Measurements from ENCODE around the gene TRAPPC11. TPM values are rescaled to one million over a fixed set of nuclear protein-coding genes. Genes with fewer than 3 reads are reported as not detected.

Gene TRAPPC11
- total and polyA plus RNA-seq, 2 of the 4 experiments (the other 2 are of a cell fraction): 25.3 to 56.8 TPM

- in situ Hi-C loops (cut with MboI; ENCODE audit: low sequenced_read_pairs) (no loop called here), dilution Hi-C loops (cut with HindIII; ENCODE audit: low sequenced_read_pairs, unreplicated experiment) (no loop called here), intact Hi-C loops (cut with micrococcal nuclease) (no loop called here)
- no peak overlapping the region for H3K56ac ChIP-seq (ENCODE audit: extremely low read depth, insufficient read depth, low read length)
- H2BK5ac ChIP-seq (ENCODE audit: low read depth, low read length, poor library complexity, severe bottlenecking): no peak overlapping the region
- no peak overlapping the region for H3K4ac ChIP-seq (ENCODE audit: low read depth, low read length)
- H2AFZ ChIP-seq (replicated peaks; ENCODE audit: low read length, poor library complexity): no peak overlapping the region
- no peak overlapping the region for H3K14ac ChIP-seq (replicated peaks; ENCODE audit: low read depth, low read length)
- no peak overlapping the region for H3K4me2 ChIP-seq (ENCODE audit: low read depth, low read length)
- H4K8ac ChIP-seq (ENCODE audit: low read depth in 2 of 2, low read length in 2 of 2): no peak overlapping the region
- H3K4me1 ChIP-seq (ENCODE audit: control insufficient read depth, insufficient read depth, low read length): no peaks in the 10 kb centered on the region
- CTCF ChIA-PET: no interaction called here
- no peak overlapping the region for H2BK120ac ChIP-seq (ENCODE audit: low read depth, low read length)
- H3K9me1 ChIP-seq (ENCODE audit: insufficient read depth, low read length): no peaks in the 10 kb centered on the region
- WGBS, 2 experiments (ENCODE audit: extremely low coverage in 2 of 2, insufficient read length in 1 of 2): no CpG with 5 or more reads among the region's 12 CpGs
- H3K27me3 ChIP-seq (ENCODE audit: control insufficient read depth, insufficient read depth, low read length): no peaks in the 10 kb centered on the region
- no peak for ATAC-seq (ENCODE audit: low read depth)
- BruUV-seq (replicated peaks): no TSS peak
- no peaks in the 10 kb centered on the region for H4K20me1 ChIP-seq (ENCODE audit: insufficient read depth, low read length)
- no peak for DNase-seq
- H3K18ac ChIP-seq (ENCODE audit: low read depth, low read length): no peak overlapping the region
- no peaks in the 10 kb centered on the region for H3K9me3 ChIP-seq (ENCODE audit: control insufficient read depth, insufficient read depth, low read length)
- H3K79me1 ChIP-seq (ENCODE audit: low read depth in 1 of 2, low read length in 2 of 2): peaks cover 3 to 8% of the 10 kb centered on the region in 2 experiments; a peak in 3 of 4 replicates
- no peak overlapping the region for H2AK5ac ChIP-seq (ENCODE audit: low read depth, low read length)
- H3K23ac ChIP-seq (ENCODE audit: low read depth, low read length): no peak overlapping the region
- no peak overlapping the region for H2BK20ac ChIP-seq (ENCODE audit: low read depth, low read length)
- no peak overlapping the region for H2BK15ac ChIP-seq (ENCODE audit: low read depth, low read length)
- peaks cover 18% of the 10 kb centered on the region for H3K36me3 ChIP-seq (ENCODE audit: control insufficient read depth, insufficient read depth, low read length)
- H3K9ac ChIP-seq (ENCODE audit: low read depth, low read length): no peak overlapping the region
- POLR2A ChIA-PET (ENCODE audit: unreplicated experiment): no interaction called here
- no peak overlapping the region for H3K4me3 ChIP-seq (ENCODE audit: insufficient read depth, low read depth, low read length)
- H2AK9ac ChIP-seq (replicated peaks; ENCODE audit: low read depth, low read length, poor library complexity): no peak overlapping the region
- H4K91ac ChIP-seq (ENCODE audit: insufficient read depth, low read depth, low read length): no peak overlapping the region
- H3K27ac ChIP-seq (ENCODE audit: insufficient read depth, low read length): no peak overlapping the region
- TF ChIP-seq, protein P1, sequence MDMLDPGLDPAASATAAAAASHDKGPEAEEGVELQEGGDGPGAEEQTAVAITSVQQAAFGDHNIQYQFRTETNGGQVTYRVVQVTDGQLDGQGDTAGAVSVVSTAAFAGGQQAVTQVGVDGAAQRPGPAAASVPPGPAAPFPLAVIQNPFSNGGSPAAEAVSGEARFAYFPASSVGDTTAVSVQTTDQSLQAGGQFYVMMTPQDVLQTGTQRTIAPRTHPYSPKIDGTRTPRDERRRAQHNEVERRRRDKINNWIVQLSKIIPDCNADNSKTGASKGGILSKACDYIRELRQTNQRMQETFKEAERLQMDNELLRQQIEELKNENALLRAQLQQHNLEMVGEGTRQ (IDR thresholded peaks at IDR 0.05; ENCODE audit: low read depth, low read length): no peak
- TF ChIP-seq RAD21 (IDR thresholded peaks at IDR 0.05; ENCODE audit: low read length): no peak
- TF ChIP-seq CTCF (conservative IDR thresholded peaks at IDR 0.05; ENCODE audit: low read depth, low read length): no peak
- TF ChIP-seq ELK1 (IDR thresholded peaks at IDR 0.05; ENCODE audit: borderline replicate concordance, low read depth, low read length): no peak
- H4K5ac ChIP-seq (ENCODE audit: low read depth, low read length): no peak overlapping the region
Observed at GRCh38 chr4:183670960-183671555, 12.0 kb downstream of the TRAPPC11 start.
